C1 segment of cervical spinal cord (tissue), 14 donors: ENCODE measurements around the gene EXOC6B.

ENCODE experiments used
- DNase-seq, 14 donors: peaks; one replicate each; lab custom pipeline; 2025; lab: John Stamatoyannopoulos, UW

EXOC6B gene

DNA sequence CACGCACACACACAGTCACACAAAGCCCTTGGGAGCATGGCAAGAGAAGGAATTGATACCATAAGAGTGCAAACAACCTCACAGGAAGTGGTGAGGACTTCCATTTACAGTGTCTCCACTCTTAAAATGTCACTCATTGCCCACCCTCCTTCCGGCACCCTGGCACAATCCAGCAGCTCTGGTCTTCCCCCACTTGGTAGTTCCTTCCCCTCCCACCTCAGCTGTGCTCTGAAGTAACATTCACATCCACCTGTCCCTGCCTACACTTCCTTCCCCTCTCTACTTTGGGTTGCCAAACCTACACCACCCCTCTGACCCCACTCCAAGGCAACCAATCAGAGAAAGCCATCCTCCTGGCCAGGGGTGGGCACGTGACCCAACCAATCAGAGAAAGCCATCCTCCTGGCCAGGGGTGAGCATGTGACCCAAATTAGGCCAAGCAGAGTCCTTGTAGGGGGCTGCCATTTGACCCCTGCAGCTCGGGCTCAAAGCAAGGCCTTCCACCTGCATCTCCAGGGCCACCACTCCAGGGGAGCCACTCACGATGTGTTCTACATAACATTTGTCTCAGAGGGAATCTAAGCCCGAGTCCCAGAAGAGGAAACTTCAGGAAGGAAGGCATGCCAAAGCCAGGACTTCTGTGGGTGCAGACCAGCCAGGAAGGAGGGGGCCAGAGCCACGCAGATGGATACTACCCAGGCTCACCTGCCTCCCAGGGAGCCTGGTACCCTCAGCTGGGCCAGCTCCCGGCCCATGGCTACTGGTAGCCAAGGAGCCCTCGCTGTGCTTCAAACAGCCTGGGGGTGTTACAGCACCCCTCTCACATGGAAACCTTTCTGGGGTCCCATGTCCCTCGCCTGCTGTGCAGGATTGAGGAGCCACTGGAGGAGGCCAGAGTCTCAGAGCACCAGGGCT is 699.4 kb downstream of the EXOC6B start:
- no peak for DNase-seq
